Activated CD4-positive, alpha-beta T cell treated with anti-CD3 and anti-CD28 coated beads for 36 hours (primary cell): ENCODE measurements around the gene PACS1. TPM values are rescaled to one million over a fixed set of nuclear protein-coding genes. Genes with fewer than 3 reads are reported as not detected.
"Not testable (repeated sequence)": the region's sequence is repeated elsewhere in the genome, so short reads cannot be mapped to it uniquely, and the experiment has no call there.

Experiments
- ATAC-seq: fragments of 200-7000 bp; cut with Tn5 transposase; one replicate; pipeline ENCODE4 v1.10.0; 2021; ENCODE audit warnings: mild to moderate bottlenecking, moderate library complexity
- CTCF ChIA-PET: fragments of 350-600 bp; sonication (Branson Sonifier 250); formaldehyde crosslinking; loops from one replicate; lab custom pipeline; 2021; ENCODE audit warnings: antibody characterized with exemption; lab: Charles Lee
- POLR2A ChIA-PET: fragments of 350-600 bp; sonication (Branson Sonifier 250); formaldehyde crosslinking; loops from one replicate; lab custom pipeline; 2021; ENCODE audit warnings: antibody characterized with exemption, inconsistent platforms; lab: Charles Lee
- DNase-seq: peaks from one replicate; pipeline ENCODE4 v3.0.0-alpha.2; 2020
- H3K27ac Mint-ChIP-seq: one replicate; pipeline ENCODE4 v1.8.0; 2021; ENCODE audit warnings: mixed read lengths
- H3K27me3 Mint-ChIP-seq: one replicate; pipeline ENCODE4 v1.8.0; 2021; ENCODE audit warnings: mixed read lengths
- H3K36me3 Mint-ChIP-seq: one replicate; pipeline ENCODE4 v1.8.0; 2021; ENCODE audit warnings: low read depth, mixed read lengths
- H3K4me1 Mint-ChIP-seq: one replicate; pipeline ENCODE4 v1.8.0; 2021; ENCODE audit warnings: mixed read lengths
- H3K4me3 Mint-ChIP-seq: one replicate; pipeline ENCODE4 v1.8.0; 2021; ENCODE audit warnings: mild to moderate bottlenecking, moderate library complexity, mixed read lengths
- H3K9me3 Mint-ChIP-seq: one replicate; pipeline ENCODE4 v1.8.0; 2021; ENCODE audit warnings: low read depth, mixed read lengths
- intact Hi-C, 2 experiments: fragments of 100-400 bp; cut with DNase I in 1 of 2; cut with micrococcal nuclease in 1 of 2; formaldehyde crosslinking; loops; one replicate each; pipeline versions ENCODE4 v1.14.2 to v1.15.1; 2022 to 2024; cut with DNase I, micrococcal nuclease
- total RNA-seq, 2 experiments: library from RNA; stranded (reverse); gene quantifications; one replicate each; pipeline ENCODE4 v1.2.3, GENCODE V29; 2021

The PACS1 gene
- total RNA-seq, result 10 to 100 TPM; 76.6 to 90.7 TPM

GRCh38 chr11:66069715-66070603 lies at the start of gene PACS1:
TSS of gene PACS1 (plus strand) at chr11:66070272. CDS start at chr11:66070487, 215 bp downstream.
- Mint-ChIP-seq H3K4me1 (peaks cover 66% of the 10 kb centered on the region), H3K36me3 (peaks cover 68% of the 10 kb centered on the region), H3K4me3 (peak within 1 kb of the TSS; percentile 98), H3K27ac (peak within 1 kb of the TSS; percentile 99), H3K9me3 (no peaks in the 10 kb centered on the region), H3K27me3 (no peaks in the 10 kb centered on the region)
- DNase-seq (peak; percentile 83), ATAC-seq (peak; percentile 48)
- ChIA-PET POLR2A (interaction anchor here (0.6 to 1.6 kb wide), 7 partner anchors 10 to 566 kb away, joined by 3 to 7 read pairs (median 4); partner anchors contain the start of gene SF3B2), CTCF (interaction anchor here (0.7 to 4.8 kb wide), 20 partner anchors 9 to 290 kb away, joined by 3 to 63 read pairs (median 9); partner anchors contain the start of gene SF3B2)
- intact Hi-C loops, result loop anchor here (1.0 to 5.0 kb wide), 5 partner anchors 17 to 277 kb away; partner anchors contain the start of genes SF3B2 (in 2 of the 2), B4GAT1 (in 1 of the 2) and BRMS1 (in 1 of the 2)

GRCh38 chr11:66020618-66021357 lies 49.3 kb upstream of the PACS1 start:
- peak; percentile 43 for DNase-seq
- Mint-ChIP-seq H3K27ac (no peak overlapping the region), H3K36me3 (no peaks in the 10 kb centered on the region), H3K27me3 (peaks cover 7% of the 10 kb centered on the region), H3K9me3 (no peaks in the 10 kb centered on the region), H3K4me3 (no peak overlapping the region), H3K4me1 (peaks cover 13% of the 10 kb centered on the region)
- CTCF ChIA-PET, result interaction anchor here (0.6 kb wide), 1 partner anchor 222 kb away, joined by 4 read pairs; no protein-coding TSS in a partner anchor
- ATAC-seq, result peak; percentile 43
- POLR2A ChIA-PET, result no interaction called here
- intact Hi-C loops, result no loop called here

- ATAC-seq (peak; percentile 94), DNase-seq (peak; percentile 89)
- no peaks in the 10 kb centered on the region for H3K36me3 Mint-ChIP-seq
- CTCF ChIA-PET, result interaction anchor here (0.5 to 1.9 kb wide), 32 partner anchors 9 to 770 kb away, joined by 3 to 29 read pairs (median 4); partner anchors contain the start of genes CST6, MUS81 and SF3B2
- H3K4me3 Mint-ChIP-seq, result no peak overlapping the region
- POLR2A ChIA-PET, result interaction anchor here (1.1 kb wide), 1 partner anchor 18 kb away, joined by 3 read pairs; no protein-coding TSS in a partner anchor
- peaks cover 8% of the 10 kb centered on the region for H3K4me1 Mint-ChIP-seq
- H3K9me3 Mint-ChIP-seq, result no peaks in the 10 kb centered on the region
- intact Hi-C loops, result loop anchor here in 1 of 2 experiments (1.0 to 2.0 kb wide), 3 partner anchors 20 to 138 kb away; partner anchors contain the start of genes BANF1, EIF1AD and FIBP
- no peak overlapping the region for H3K27ac Mint-ChIP-seq
- H3K27me3 Mint-ChIP-seq, result peaks cover 7% of the 10 kb centered on the region
These were observed 47.5 kb upstream of the PACS1 start for GRCh38 chr11:66022401-66023185.

GRCh38 chr11:66023186-66023440 lies 47.0 kb upstream of the PACS1 start:
- DNase-seq, POLR2A ChIA-PET, H3K9me3 Mint-ChIP-seq, H3K4me1 Mint-ChIP-seq, ATAC-seq, H3K27ac Mint-ChIP-seq, H3K4me3 Mint-ChIP-seq, H3K27me3 Mint-ChIP-seq, H3K36me3 Mint-ChIP-seq: not testable (repeated sequence)
- intact Hi-C loops, result loop anchor here in 1 of 2 experiments (2.0 kb wide), 1 partner anchor 20 kb away; the partner anchor contains the start of genes BANF1 and EIF1AD
- CTCF ChIA-PET, result interaction anchor here (0.7 to 1.9 kb wide), 13 partner anchors 9 to 253 kb away, joined by 3 to 29 read pairs (median 5); partner anchors contain the start of genes CST6, MUS81 and SF3B2

- ATAC-seq (no peak), DNase-seq (no peak)
- no peak within 1 kb of the TSS for H3K27ac Mint-ChIP-seq
- POLR2A ChIA-PET, result no interaction called here
- H3K9me3 Mint-ChIP-seq, result no peaks in the 10 kb centered on the region
- CTCF ChIA-PET, result interaction anchor here (0.6 to 1.0 kb wide), 7 partner anchors 10 to 1774 kb away, joined by 3 to 5 read pairs (median 3); no protein-coding TSS in a partner anchor
- H3K4me3 Mint-ChIP-seq, result no peak within 1 kb of the TSS
- intact Hi-C loops, result no loop called here
- peaks cover 5% of the 10 kb centered on the region for H3K4me1 Mint-ChIP-seq
- peaks cover 7% of the 10 kb centered on the region for H3K27me3 Mint-ChIP-seq
- H3K36me3 Mint-ChIP-seq, result no peaks in the 10 kb centered on the region
These were observed 44.0 kb upstream of the PACS1 start, which contains the start of gene CATSPER1 for GRCh38 chr11:66026017-66026529. TSS of gene CATSPER1 (minus strand) at chr11:66026479. CDS start at chr11:66026379, 100 bp downstream.

GRCh38 chr11:66032957-66033735 lies 36.9 kb upstream of the PACS1 start:
- Mint-ChIP-seq H3K4me3 (no peak overlapping the region), H3K36me3 (no peaks in the 10 kb centered on the region), H3K4me1 (no peaks in the 10 kb centered on the region), H3K27ac (no peak overlapping the region), H3K9me3 (no peaks in the 10 kb centered on the region), H3K27me3 (peaks cover 4% of the 10 kb centered on the region)
- DNase-seq (no peak), ATAC-seq (no peak)
- intact Hi-C loops, result no loop called here
- POLR2A ChIA-PET, result no interaction called here
- CTCF ChIA-PET, result interaction anchor here (2.4 kb wide), 1 partner anchor 10 kb away, joined by 11 read pairs; no protein-coding TSS in a partner anchor

GRCh38 chr11:66035653-66036333 lies 34.3 kb upstream of the PACS1 start:
- Mint-ChIP-seq H3K36me3 (no peaks in the 10 kb centered on the region), H3K9me3 (no peaks in the 10 kb centered on the region), H3K27me3 (peaks cover 4% of the 10 kb centered on the region), H3K4me1 (no peaks in the 10 kb centered on the region), H3K27ac (no peak overlapping the region), H3K4me3 (no peak overlapping the region)
- ChIA-PET CTCF (interaction anchor here (0.6 to 3.7 kb wide), 4 partner anchors 10 to 771 kb away, joined by 3 to 19 read pairs (median 5); partner anchors contain the start of gene FIBP), POLR2A (no interaction called here)
- ATAC-seq (no peak), DNase-seq (no peak)
- intact Hi-C loops, result no loop called here

GRCh38 chr11:66036334-66036710 lies 33.8 kb upstream of the PACS1 start:
- Mint-ChIP-seq H3K4me3 (no peak overlapping the region), H3K36me3 (no peaks in the 10 kb centered on the region), H3K9me3 (no peaks in the 10 kb centered on the region), H3K27ac (no peak overlapping the region), H3K4me1 (no peaks in the 10 kb centered on the region), H3K27me3 (peaks cover 4% of the 10 kb centered on the region)
- ATAC-seq (no peak), DNase-seq (no peak)
- POLR2A ChIA-PET, result no interaction called here
- CTCF ChIA-PET, result interaction anchor here (1.1 to 3.7 kb wide), 3 partner anchors 10 to 148 kb away, joined by 3 to 19 read pairs (median 6); partner anchors contain the start of gene FIBP
- intact Hi-C loops, result no loop called here

GRCh38 chr11:66037327-66037726 lies 32.7 kb upstream of the PACS1 start:
- Mint-ChIP-seq H3K27me3 (peaks cover 4% of the 10 kb centered on the region), H3K9me3 (no peaks in the 10 kb centered on the region), H3K4me3 (no peak overlapping the region), H3K36me3 (no peaks in the 10 kb centered on the region), H3K27ac (no peak overlapping the region), H3K4me1 (no peaks in the 10 kb centered on the region)
- DNase-seq (no peak), ATAC-seq (no peak)
- CTCF ChIA-PET, result interaction anchor here (1.2 to 3.7 kb wide), 2 partner anchors 9 to 27 kb away, joined by 4 to 19 read pairs; no protein-coding TSS in a partner anchor
- POLR2A ChIA-PET, result interaction anchor here (0.7 kb wide), 1 partner anchor 8 kb away, joined by 3 read pairs; no protein-coding TSS in a partner anchor
- intact Hi-C loops, result no loop called here
